ENCODE results near the gene OAF.
A peak's percentile ranks its signal among the peaks of the same experiment; 100 is the strongest.

The OAF gene

GRCh38 chr11:120279502-120279901 is 68.7 kb downstream of the OAF start:
- H3K4me2 ChIP-seq (ENCODE audit: low read length): no peak overlapping the region
- H3K27ac ChIP-seq: peak overlapping the region; percentile 99
- no peak for TF ChIP-seq CTCF (IDR thresholded peaks at IDR 0.05)
- no peak overlapping the region for H3K9ac ChIP-seq
- H3K79me2 ChIP-seq: no peaks in the 10 kb centered on the region
- H3K4me3 ChIP-seq (ENCODE audit: low read depth, low read length): no peak overlapping the region
- no peaks in the 10 kb centered on the region for H3K36me3 ChIP-seq (ENCODE audit: control insufficient read depth, insufficient read depth, low read length)
- H2AFZ ChIP-seq: no peak overlapping the region
- peaks cover 51% of the 10 kb centered on the region for H3K4me1 ChIP-seq
- H3K27me3 ChIP-seq (ENCODE audit: control insufficient read depth, insufficient read depth, low read length): no peaks in the 10 kb centered on the region
- no peaks in the 10 kb centered on the region for H3K9me3 ChIP-seq (ENCODE audit: control insufficient read depth, low read length)

Data from parathyroid adenoma (tissue), 2 donors.